Spleen (tissue), 7 donors: ENCODE results near the gene RFTN1.

Experiments
- CTCF ChIP-seq, 11 experiments: fragments of 200-600 bp in 7 of 11; fragments of 450-650 bp in 4 of 11; sonication (generic) in 4 of 11; IDR thresholded peaks in 8 of 11; conservative IDR thresholded peaks in 3 of 11; 1 replicate in 7 of 11; 2 replicates in 4 of 11; pipeline versions ENCODE4 v1.4.0 to v1.8.0; 2016 to 2021; ENCODE audit warnings: antibody characterized with exemption in 11 of 11, inconsistent platforms in 4 of 11, mild to moderate bottlenecking in 1 of 11
- POLR2A ChIP-seq, 3 donors: fragments of 450-650 bp; IDR thresholded peaks; one replicate each; pipeline ENCODE4 v1.5.1; 2017; ENCODE audit warnings: antibody characterized with exemption in 3 of 3, mild to moderate bottlenecking in 1 of 3
- donor health status: DM: no; HTN: no; CAD: no; lungs with moderate emphysema.
- donor health status: DM: no; HTN: no; CAD: no.
- donor health status: DM: no; HTN: no; CAD: no.

- TF ChIP-seq CTCF (IDR thresholded peaks at IDR 0.05 in 8 of 11, conservative IDR thresholded peaks at IDR 0.05 in 3 of 11) (no peak), POLR2A (IDR thresholded peaks at IDR 0.05) (no peak)
Observed at GRCh38 chr3:16273867-16274266, 239.6 kb downstream of the RFTN1 start.
